ENCODE data around the gene MON2. TPM values are rescaled to one million over a fixed set of nuclear protein-coding genes. Genes with fewer than 3 reads are reported as not detected.
A peak's percentile ranks its signal among the peaks of the same experiment; 100 is the strongest.

MON2 gene
- total RNA-seq, 1 donor from 2014 or later = 33.1 TPM

GRCh38 chr12:62582065-62582366 lies 115.4 kb downstream of the MON2 start:
- Mint-ChIP-seq H3K4me1 (ENCODE audit: low read depth) (no peaks in the 10 kb centered on the region), H3K27me3 (ENCODE audit: insufficient read depth) (no peaks in the 10 kb centered on the region), H3K9me3 (no peaks in the 10 kb centered on the region), H3K36me3 (ENCODE audit: low read depth) (peaks cover 9% of the 10 kb centered on the region), H3K4me3 (no peak overlapping the region), H3K27ac (no peak overlapping the region)
- no peak for DNase-seq (ENCODE audit: low spot score)
- intact Hi-C loops (cut with micrococcal nuclease) = no loop called here

GRCh38 chr12:62584619-62585018 lies 118.0 kb downstream of the MON2 start:
- Mint-ChIP-seq H3K4me3 (no peak overlapping the region), H3K36me3 (ENCODE audit: low read depth) (peaks cover 13% of the 10 kb centered on the region), H3K4me1 (ENCODE audit: low read depth) (no peaks in the 10 kb centered on the region), H3K27ac (no peak overlapping the region), H3K9me3 (no peaks in the 10 kb centered on the region), H3K27me3 (ENCODE audit: insufficient read depth) (no peaks in the 10 kb centered on the region)
- intact Hi-C loops (cut with micrococcal nuclease) = loop anchor here (2.0 kb wide), 1 partner anchor 146 kb away; no protein-coding TSS in a partner anchor
- DNase-seq (ENCODE audit: low spot score) = no peak

GRCh38 chr12:62586850-62587249 lies 120.2 kb downstream of the MON2 start:
- H3K27me3 Mint-ChIP-seq (ENCODE audit: insufficient read depth) = no peaks in the 10 kb centered on the region
- intact Hi-C loops (cut with micrococcal nuclease) = no loop called here
- no peaks in the 10 kb centered on the region for H3K9me3 Mint-ChIP-seq
- H3K27ac Mint-ChIP-seq = no peak overlapping the region
- DNase-seq (ENCODE audit: low spot score) = no peak
- peaks cover 17% of the 10 kb centered on the region for H3K36me3 Mint-ChIP-seq (ENCODE audit: low read depth)
- no peaks in the 10 kb centered on the region for H3K4me1 Mint-ChIP-seq (ENCODE audit: low read depth)
- H3K4me3 Mint-ChIP-seq = no peak overlapping the region

- no peaks in the 10 kb centered on the region for H3K27me3 Mint-ChIP-seq (ENCODE audit: insufficient read depth)
- no peak overlapping the region for H3K27ac Mint-ChIP-seq
- H3K9me3 Mint-ChIP-seq = no peaks in the 10 kb centered on the region
- no peak for DNase-seq (ENCODE audit: low spot score)
- intact Hi-C loops (cut with micrococcal nuclease) = no loop called here
- no peaks in the 10 kb centered on the region for H3K4me1 Mint-ChIP-seq (ENCODE audit: low read depth)
- H3K36me3 Mint-ChIP-seq (ENCODE audit: low read depth) = peaks cover 20% of the 10 kb centered on the region
- no peak overlapping the region for H3K4me3 Mint-ChIP-seq
Observed at GRCh38 chr12:62588916-62589315, 122.3 kb downstream of the MON2 start.

- Mint-ChIP-seq H3K4me1 (ENCODE audit: low read depth) (peaks cover 13% of the 10 kb centered on the region), H3K9me3 (no peaks in the 10 kb centered on the region), H3K4me3 (no peak overlapping the region), H3K27ac (no peak overlapping the region), H3K36me3 (ENCODE audit: low read depth) (peaks cover 12% of the 10 kb centered on the region), H3K27me3 (ENCODE audit: insufficient read depth) (peaks cover 1% of the 10 kb centered on the region)
- no peak for DNase-seq (ENCODE audit: low spot score)
- intact Hi-C loops (cut with micrococcal nuclease) = no loop called here
Observed at GRCh38 chr12:62597253-62597652, 130.6 kb downstream of the MON2 start.

GRCh38 chr12:62598846-62599245 lies 132.2 kb downstream of the MON2 start:
- Mint-ChIP-seq H3K27ac (no peak overlapping the region), H3K9me3 (no peaks in the 10 kb centered on the region)

GRCh38 chr12:62599854-62600437 lies 133.3 kb downstream of the MON2 start:
- intact Hi-C loops (cut with micrococcal nuclease) = loop anchor here (5.0 to 10.0 kb wide), 2 partner anchors 1185 to 1852 kb away; partner anchors contain the start of gene TBK1
- H3K27ac Mint-ChIP-seq = no peak overlapping the region
- H3K27me3 Mint-ChIP-seq (ENCODE audit: insufficient read depth) = peaks cover 1% of the 10 kb centered on the region
- peaks cover 24% of the 10 kb centered on the region for H3K4me1 Mint-ChIP-seq (ENCODE audit: low read depth)
- H3K36me3 Mint-ChIP-seq (ENCODE audit: low read depth) = peaks cover 6% of the 10 kb centered on the region
- no peak for DNase-seq (ENCODE audit: low spot score)
- H3K4me3 Mint-ChIP-seq = no peak overlapping the region
- H3K9me3 Mint-ChIP-seq = no peaks in the 10 kb centered on the region

More at GRCh38 chr12:62598846-62599245, 132.2 kb downstream of the MON2 start:
- H3K4me3 Mint-ChIP-seq = no peak overlapping the region
- H3K27me3 Mint-ChIP-seq (ENCODE audit: insufficient read depth) = peaks cover 1% of the 10 kb centered on the region
- H3K4me1 Mint-ChIP-seq (ENCODE audit: low read depth) = peaks cover 15% of the 10 kb centered on the region
- H3K36me3 Mint-ChIP-seq (ENCODE audit: low read depth) = peaks cover 6% of the 10 kb centered on the region
- DNase-seq (ENCODE audit: low spot score) = no peak
- intact Hi-C loops (cut with micrococcal nuclease) = no loop called here

- peak overlapping the region; percentile 64 for H3K4me3 Mint-ChIP-seq
- H3K9me3 Mint-ChIP-seq = no peaks in the 10 kb centered on the region
- no peak for DNase-seq (ENCODE audit: low spot score)
- peaks cover 4% of the 10 kb centered on the region for H3K27me3 Mint-ChIP-seq (ENCODE audit: insufficient read depth)
- peaks cover 42% of the 10 kb centered on the region for H3K4me1 Mint-ChIP-seq (ENCODE audit: low read depth)
- H3K27ac Mint-ChIP-seq = peak overlapping the region; percentile 16
- intact Hi-C loops (cut with micrococcal nuclease) = loop anchor here (1.0 to 10.0 kb wide), 8 partner anchors 21 to 1851 kb away; partner anchors contain the start of genes MON2, TBK1 and XPOT
- H3K36me3 Mint-ChIP-seq (ENCODE audit: low read depth) = peaks cover 14% of the 10 kb centered on the region
Observed at GRCh38 chr12:62601765-62602164, 135.1 kb downstream of the MON2 start.

- intact Hi-C loops (cut with micrococcal nuclease) = loop anchor here (1.0 to 10.0 kb wide), 10 partner anchors 22 to 1850 kb away; partner anchors contain the start of genes MON2, TBK1, USP15 and XPOT
- Mint-ChIP-seq H3K4me3 (peak overlapping the region; percentile 90), H3K9me3 (no peaks in the 10 kb centered on the region), H3K27me3 (ENCODE audit: insufficient read depth) (peaks cover 4% of the 10 kb centered on the region), H3K36me3 (ENCODE audit: low read depth) (peaks cover 13% of the 10 kb centered on the region), H3K4me1 (ENCODE audit: low read depth) (peaks cover 45% of the 10 kb centered on the region), H3K27ac (peak overlapping the region; percentile 99)
- peak; percentile 81 for DNase-seq (ENCODE audit: low spot score)
Observed at GRCh38 chr12:62602255-62603060, 135.8 kb downstream of the MON2 start.

- Mint-ChIP-seq H3K27ac (peak overlapping the region; percentile 99), H3K4me1 (ENCODE audit: low read depth) (peaks cover 45% of the 10 kb centered on the region), H3K27me3 (ENCODE audit: insufficient read depth) (peaks cover 4% of the 10 kb centered on the region), H3K36me3 (ENCODE audit: low read depth) (peaks cover 13% of the 10 kb centered on the region), H3K9me3 (no peaks in the 10 kb centered on the region), H3K4me3 (peak overlapping the region; percentile 90)
- intact Hi-C loops (cut with micrococcal nuclease) = loop anchor here (1.0 to 10.0 kb wide), 6 partner anchors 22 to 1849 kb away; partner anchors contain the start of genes TBK1, USP15 and XPOT
- peak; percentile 75 for DNase-seq (ENCODE audit: low spot score)
Observed at GRCh38 chr12:62603061-62603810, 136.6 kb downstream of the MON2 start.

GRCh38 chr12:62603811-62604098 lies 137.1 kb downstream of the MON2 start:
- peaks cover 4% of the 10 kb centered on the region for H3K27me3 Mint-ChIP-seq (ENCODE audit: insufficient read depth)
- H3K36me3 Mint-ChIP-seq (ENCODE audit: low read depth) = peaks cover 11% of the 10 kb centered on the region
- peak overlapping the region; percentile 85 for H3K4me3 Mint-ChIP-seq
- no peaks in the 10 kb centered on the region for H3K9me3 Mint-ChIP-seq
- intact Hi-C loops (cut with micrococcal nuclease) = loop anchor here (1.0 to 10.0 kb wide), 7 partner anchors 23 to 1849 kb away; partner anchors contain the start of genes TBK1, USP15 and XPOT
- peaks cover 45% of the 10 kb centered on the region for H3K4me1 Mint-ChIP-seq (ENCODE audit: low read depth)
- H3K27ac Mint-ChIP-seq = peak overlapping the region; percentile 85
- DNase-seq (ENCODE audit: low spot score) = no peak

- DNase-seq (ENCODE audit: low spot score) = no peak
- H3K4me1 Mint-ChIP-seq (ENCODE audit: low read depth) = peaks cover 45% of the 10 kb centered on the region
- H3K27ac Mint-ChIP-seq = peak overlapping the region; percentile 85
- H3K27me3 Mint-ChIP-seq (ENCODE audit: insufficient read depth) = peaks cover 4% of the 10 kb centered on the region
- peaks cover 11% of the 10 kb centered on the region for H3K36me3 Mint-ChIP-seq (ENCODE audit: low read depth)
- H3K9me3 Mint-ChIP-seq = no peaks in the 10 kb centered on the region
- intact Hi-C loops (cut with micrococcal nuclease) = loop anchor here (2.0 to 10.0 kb wide), 3 partner anchors 26 to 1848 kb away; partner anchors contain the start of gene TBK1
- H3K4me3 Mint-ChIP-seq = peak overlapping the region; percentile 85
Observed at GRCh38 chr12:62604373-62604772, 137.7 kb downstream of the MON2 start.
